Activated CD4-positive, CD25-positive, alpha-beta regulatory T cell treated with anti-CD3 and anti-CD28 coated beads, Interleukin-2, amount 50 U/mL, for 16 hours (primary cell): Measurements from ENCODE around the gene PIK3CA.
"Not testable (repeated sequence)": the region's sequence is repeated elsewhere in the genome, so short reads cannot be mapped to it uniquely, and the experiment has no call there.

Experiments
- DNase-seq: peaks from one replicate; pipeline ENCODE4 v3.0.0-alpha.2; 2020; ENCODE audit warnings: low read depth, low spot score

PIK3CA gene

DNA sequence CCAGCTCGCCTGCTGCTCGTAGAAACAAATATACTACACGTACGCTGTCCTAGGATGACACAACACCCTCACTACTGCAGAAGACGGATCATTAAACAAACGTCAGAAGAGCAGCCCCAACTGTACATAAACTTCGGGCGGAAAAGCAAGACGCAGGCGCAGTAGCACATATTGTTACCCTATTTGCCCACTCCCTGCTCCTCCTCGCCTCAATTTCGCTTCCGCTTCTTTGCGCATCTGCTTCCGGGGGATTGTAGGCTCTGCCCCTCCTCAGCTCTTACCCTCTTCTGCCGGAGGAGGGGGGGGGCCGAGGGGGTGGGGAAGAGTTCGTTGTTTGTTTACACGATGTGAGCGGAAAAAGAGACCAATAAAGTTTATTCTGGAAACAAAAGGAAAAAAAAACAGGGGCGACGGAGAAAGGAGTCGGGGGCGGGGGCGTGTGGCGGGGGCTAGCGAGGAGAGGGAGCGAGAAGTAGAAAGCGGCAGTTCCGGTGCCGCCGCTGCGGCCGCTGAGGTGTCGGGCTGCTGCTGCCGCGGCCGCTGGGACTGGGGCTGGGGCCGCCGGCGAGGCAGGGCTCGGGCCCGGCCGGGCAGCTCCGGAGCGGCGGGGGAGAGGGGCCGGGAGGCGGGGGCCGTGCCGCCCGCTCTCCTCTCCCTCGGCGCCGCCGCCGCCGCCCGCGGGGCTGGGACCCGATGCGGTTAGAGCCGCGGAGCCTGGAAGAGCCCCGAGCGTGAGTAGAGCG, at the start of gene PIK3CA:
Gene PIK3CA (plus strand): TSS at position 485 of the 743 bp plus-strand sequence. CDS start 50,469 bp downstream, outside the sequence.
- DNase-seq: peak; percentile 94

- DNase-seq: no peak
Observed at GRCh38 chr3:179098388-179099077, 49.6 kb upstream of the PIK3CA start.

GRCh38 chr3:179100652-179101051, 47.5 kb upstream of the PIK3CA start:
- DNase-seq: no peak

GRCh38 chr3:179105881-179106280, 42.3 kb upstream of the PIK3CA start:
- DNase-seq: no peak

GRCh38 chr3:179107617-179108016, 40.5 kb upstream of the PIK3CA start:
- DNase-seq: no peak

DNA sequence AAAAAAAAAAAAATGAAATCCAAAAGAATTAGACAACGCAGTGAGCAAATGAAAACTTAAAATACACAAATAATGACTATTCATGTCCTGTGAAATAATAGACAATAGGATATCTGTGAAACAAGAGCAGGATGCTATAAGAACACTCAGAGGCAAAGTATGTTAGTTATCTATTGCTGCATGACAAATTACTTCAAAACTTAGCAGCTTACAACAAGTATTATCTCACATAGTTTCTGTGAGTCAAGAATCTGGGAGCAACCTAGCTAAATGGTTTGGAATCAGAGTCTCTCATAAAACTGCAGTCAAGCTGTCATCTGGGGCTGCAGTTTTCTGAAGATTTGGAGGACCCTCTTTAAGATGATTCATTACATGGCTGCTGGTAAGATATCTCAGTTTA, 40.1 kb upstream of the PIK3CA start:
- no peak for DNase-seq

DNA sequence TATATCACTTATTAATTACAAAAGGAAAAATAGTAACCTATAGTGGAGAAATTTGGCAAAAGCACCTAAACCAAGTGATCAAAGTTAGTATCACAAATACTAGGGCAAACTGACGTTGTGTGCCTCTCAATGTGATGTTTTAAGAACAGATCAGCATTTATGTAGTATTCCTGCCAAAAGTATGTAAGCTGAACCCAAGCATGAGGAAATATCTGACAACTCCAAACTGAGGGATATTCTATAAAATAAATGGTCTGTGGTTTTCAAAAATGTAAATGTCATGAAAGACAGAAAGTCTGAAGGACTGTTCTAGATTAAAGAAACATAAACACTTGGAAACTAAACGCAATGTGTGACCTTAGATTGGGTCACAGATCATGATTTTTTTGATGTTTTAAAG, 34.3 kb upstream of the PIK3CA start:
- no peak for DNase-seq

DNA sequence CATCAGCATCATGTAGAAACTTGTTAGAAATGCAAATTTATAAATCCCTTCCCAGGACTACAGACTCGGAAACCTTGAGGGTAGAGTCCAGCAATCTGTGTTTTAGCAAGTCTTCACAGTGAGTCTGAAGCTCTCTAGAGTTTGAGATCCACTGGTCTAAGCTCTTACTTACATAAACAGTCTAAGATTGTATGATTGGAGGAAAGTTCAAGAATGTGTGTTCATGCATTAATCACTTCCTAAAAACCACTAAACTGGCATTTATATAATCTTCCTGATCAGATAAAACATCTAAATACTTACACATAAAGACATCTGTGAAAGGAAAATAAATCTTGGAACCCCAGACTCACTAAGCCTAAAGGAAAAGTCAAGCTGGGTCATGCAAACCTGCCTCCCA, 32.7 kb upstream of the PIK3CA start:
- not testable (repeated sequence) for DNase-seq

DNA sequence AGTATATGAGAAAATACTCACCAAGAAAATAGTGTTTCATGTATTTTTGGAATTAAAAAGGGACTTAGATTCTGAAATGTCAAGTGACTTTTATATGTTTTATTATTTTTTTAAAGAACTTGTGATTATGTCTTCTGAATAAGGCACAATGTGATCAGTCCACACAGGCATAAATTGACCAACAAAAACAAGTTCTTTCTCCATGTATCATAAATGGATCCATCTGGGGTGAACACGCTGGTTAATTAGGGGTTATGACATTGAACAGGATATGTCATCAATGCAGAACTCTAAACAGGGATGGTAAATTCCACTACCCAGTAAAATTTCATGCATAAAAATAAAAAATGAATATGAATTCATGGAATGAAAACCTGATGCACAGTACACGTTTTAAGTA, 31.3 kb upstream of the PIK3CA start:
- no peak for DNase-seq

- not testable (repeated sequence) for DNase-seq
Observed at GRCh38 chr3:179132191-179132890, 15.8 kb upstream of the PIK3CA start.

GRCh38 chr3:179133575-179133974, 14.6 kb upstream of the PIK3CA start:
- no peak for DNase-seq

DNA sequence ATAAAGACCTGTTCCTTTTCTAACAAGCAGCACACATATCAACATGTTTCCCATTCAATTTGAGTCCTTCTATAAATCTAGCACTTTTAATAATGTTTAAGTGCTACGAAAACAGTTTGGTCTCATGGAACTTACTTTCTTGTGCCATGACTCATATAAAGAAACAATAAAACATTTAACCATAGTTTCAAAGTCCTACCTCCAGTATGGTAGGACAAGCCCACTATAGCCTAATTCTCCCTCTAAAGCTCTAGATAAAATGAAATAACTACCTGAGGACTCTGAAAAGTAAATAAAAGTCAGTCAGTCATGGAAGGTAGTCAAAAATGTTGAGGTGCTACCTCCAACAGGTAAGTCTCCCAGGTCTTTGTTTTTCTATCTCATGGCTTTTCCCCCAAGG, 12.0 kb upstream of the PIK3CA start:
- no peak for DNase-seq

GRCh38 chr3:179141890-179142289, 6.3 kb upstream of the PIK3CA start:
- DNase-seq: no peak

GRCh38 chr3:179146911-179147513, 1.1 kb upstream of the PIK3CA start:
- DNase-seq: peak; percentile 19

GRCh38 chr3:179147514-179147872, 664 bp upstream of the PIK3CA start:
- DNase-seq: no peak

GRCh38 chr3:179148616-179149405, 654 bp downstream of the PIK3CA start:
- peak; percentile 30 for DNase-seq

DNA sequence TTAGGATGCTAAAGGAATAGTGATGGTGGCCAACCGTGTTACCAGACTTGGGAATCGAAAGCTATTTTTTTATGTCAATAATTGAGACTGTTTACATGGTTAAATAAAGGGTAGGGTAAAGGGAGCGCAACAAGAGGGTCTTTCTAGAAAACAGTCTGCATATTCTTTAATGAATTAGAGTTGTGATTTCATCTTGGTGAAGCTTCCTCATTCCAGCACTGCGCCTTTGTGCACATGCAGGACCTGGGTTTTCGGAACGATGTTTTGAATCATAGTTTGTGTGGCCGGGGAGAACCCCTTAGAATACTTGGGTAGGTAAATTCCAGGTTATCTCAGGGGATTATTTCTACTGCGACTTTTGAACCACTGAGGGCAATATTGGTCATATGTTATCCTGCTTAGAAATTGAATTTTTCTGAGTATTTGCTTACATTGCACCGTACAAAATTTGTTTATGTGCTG, 1.3 kb downstream of the PIK3CA start:
- peak; percentile 12 for DNase-seq

GRCh38 chr3:179149951-179150350, 1.8 kb downstream of the PIK3CA start:
- DNase-seq: no peak

DNA sequence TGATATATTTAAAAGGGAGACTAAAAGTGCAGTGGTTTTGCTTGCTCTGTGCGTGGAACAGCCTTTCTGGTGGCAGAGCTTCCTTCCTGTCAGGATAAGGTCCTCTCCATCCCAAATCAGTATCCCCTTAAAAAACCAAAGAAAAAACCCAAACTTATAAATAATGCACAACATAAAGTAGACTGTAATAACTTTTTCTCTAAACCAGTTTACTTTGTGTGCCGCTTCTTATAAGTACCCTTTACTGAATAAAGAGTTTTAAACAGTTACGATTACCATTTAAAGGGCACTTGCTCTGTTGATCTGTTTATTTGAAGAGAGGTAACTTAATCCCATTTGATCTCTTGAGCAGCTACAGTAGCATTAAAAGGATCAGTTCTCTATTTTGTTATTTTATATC, 2.5 kb downstream of the PIK3CA start:
- DNase-seq: no peak

GRCh38 chr3:179151474-179151873, 3.3 kb downstream of the PIK3CA start:
- DNase-seq: no peak

GRCh38 chr3:179156170-179156569, 8.0 kb downstream of the PIK3CA start:
- DNase-seq: no peak
